22Rv1 (cell line): ENCODE results near the gene SPINK1.

Experiments used
- CTCF ChIP-seq: fragments of 450-650 bp; IDR thresholded peaks from 2 replicates; pipeline ENCODE4 v1.5.1; 2017; ENCODE audit warnings: mild to moderate bottlenecking
- ZFX ChIP-seq: fragments of 450-650 bp; IDR thresholded peaks from 2 replicates; pipeline ENCODE4 v1.6.1; 2017; ENCODE audit warnings: antibody characterized with exemption, borderline replicate concordance

- TF ChIP-seq CTCF (no peak), ZFX (no peak)
Measured at GRCh38 chr5:147779694-147780093, 51.8 kb downstream of the SPINK1 start.
